Kidney glomerular epithelial cell (primary cell): ENCODE data around the gene ESRRA.

Experiments used
- DNase-seq: peaks from one replicate; lab custom pipeline; 2025; lab: John Stamatoyannopoulos, UW

Gene ESRRA

GRCh38 chr11:64275031-64275800 lies 30.1 kb upstream of the ESRRA start:
- DNase-seq, result no peak

DNA sequence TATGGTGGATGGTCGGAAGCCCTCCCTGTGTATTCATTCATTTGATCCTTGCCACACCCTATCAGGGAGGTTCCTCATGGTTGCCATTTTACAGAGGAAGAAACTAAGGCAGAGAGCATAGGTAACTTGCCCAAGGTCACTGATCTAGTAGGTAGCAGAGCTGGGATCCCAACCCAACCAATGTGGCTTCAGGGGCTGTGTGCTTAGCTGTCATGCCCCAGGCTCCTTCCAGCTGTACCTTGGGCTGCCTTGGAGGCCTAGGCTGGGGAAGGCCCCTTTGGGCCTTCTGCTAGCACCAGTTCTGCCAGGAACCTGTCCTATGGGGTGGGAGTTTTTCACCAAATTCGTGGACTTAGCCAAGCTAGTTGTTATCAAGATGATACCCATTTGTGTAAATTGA lies 29.5 kb upstream of the ESRRA start:
- DNase-seq, result no peak

- no peak for DNase-seq
These were observed 28.5 kb upstream of the ESRRA start for GRCh38 chr11:64276653-64277431.

GRCh38 chr11:64278576-64279190 lies 26.6 kb upstream of the ESRRA start:
- DNase-seq, result no peak

GRCh38 chr11:64281957-64282770 lies 23.2 kb upstream of the ESRRA start:
- no peak for DNase-seq

DNA sequence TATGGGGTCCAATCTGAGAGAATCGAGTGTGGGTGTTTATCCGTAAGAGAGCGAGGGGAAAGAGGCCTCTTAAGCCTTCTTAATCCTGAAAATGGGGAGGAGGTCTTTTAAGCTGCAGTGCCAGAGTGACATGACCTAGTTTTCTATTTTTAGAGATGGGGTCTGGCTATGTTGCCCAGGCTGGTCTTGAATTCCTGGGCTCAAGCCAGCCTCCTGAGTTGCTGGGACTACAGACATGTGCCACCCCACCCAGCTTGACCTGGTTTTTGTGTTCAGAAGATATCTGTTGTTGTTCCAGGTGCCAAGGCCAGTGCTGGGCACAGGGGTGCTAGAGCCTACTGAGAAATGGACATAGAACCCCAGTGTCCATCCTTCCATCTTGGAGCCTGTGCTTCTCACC lies 22.2 kb upstream of the ESRRA start:
- DNase-seq, result no peak

DNA sequence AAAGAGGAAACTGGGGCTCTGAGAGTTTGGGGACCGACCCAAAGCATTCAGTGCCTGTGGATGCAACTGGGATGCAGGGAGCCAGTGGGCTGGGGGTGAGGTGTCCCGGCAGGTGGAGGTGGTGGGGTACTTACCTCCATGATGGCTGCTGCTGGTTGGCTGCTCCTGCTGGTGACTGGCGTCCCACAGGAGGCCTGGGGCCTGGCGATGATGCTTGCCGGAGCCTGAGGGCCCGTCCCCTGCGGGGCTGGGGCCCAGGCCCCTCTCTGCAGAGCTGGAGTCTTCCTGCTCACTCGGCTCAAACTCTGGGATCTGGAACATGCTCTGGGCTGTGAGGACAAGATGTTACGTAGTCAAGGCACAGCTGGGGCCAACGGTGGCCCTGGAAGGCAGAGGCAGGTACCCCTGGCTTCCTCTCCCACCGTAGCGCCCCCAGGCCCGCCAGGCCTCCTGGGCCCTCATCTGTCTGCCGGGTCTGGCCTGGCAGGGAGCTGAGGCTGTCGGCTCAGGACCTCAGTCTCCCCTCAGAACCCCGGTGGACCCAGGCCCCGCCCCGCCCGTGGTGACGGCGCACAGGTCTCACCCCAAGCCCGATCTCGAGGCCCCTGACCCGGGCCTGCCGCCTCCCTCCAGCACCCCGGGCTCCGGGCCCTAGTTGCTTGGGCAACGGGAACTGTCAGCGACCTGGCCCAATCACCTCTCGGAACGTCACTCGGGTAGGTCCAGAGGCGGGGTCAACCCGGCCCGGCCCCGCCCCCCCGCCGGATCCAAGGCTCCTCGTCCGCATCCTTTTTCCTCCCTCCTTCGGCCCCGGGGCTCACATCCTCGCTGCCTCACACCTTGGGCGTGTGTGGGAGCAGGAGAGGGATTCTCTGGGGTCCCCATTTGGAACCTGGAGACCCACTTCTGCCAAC lies 21.0 kb upstream of the ESRRA start, which contains the start of gene BAD:
TSS of gene BAD (minus strand) at position 618 of the 914 bp plus-strand sequence. CDS start at position 321, 297 bp downstream.
- DNase-seq, result peak; percentile 85

- DNase-seq, result peak; percentile 64
These were observed 20.1 kb upstream of the ESRRA start, which contains the start of gene GPR137 for GRCh38 chr11:64284962-64285884. GPR137 (plus strand) TSS chr11:64285848; CDS start chr11:64286525, 677 bp downstream.

- no peak for DNase-seq
These were observed 19.2 kb upstream of the ESRRA start for GRCh38 chr11:64285885-64286800.

DNA sequence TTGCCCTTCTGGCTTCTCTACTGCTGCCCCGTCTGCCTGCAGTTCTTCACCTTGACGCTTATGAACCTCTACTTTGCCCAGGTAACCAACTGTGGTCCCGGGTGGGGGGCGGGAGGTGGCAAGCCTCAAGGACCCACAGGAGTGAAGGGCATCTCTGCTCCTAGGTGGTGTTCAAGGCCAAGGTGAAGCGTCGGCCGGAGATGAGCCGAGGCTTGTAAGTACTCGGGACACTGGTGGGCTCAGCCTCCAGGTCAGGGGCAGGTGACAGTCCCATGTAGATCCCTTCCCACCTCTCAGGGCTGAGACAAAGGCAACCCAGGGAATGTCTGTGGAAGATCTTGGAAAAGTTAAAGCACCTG lies 18.5 kb upstream of the ESRRA start:
- no peak for DNase-seq

- no peak for DNase-seq
These were observed 17.5 kb upstream of the ESRRA start for GRCh38 chr11:64287676-64288352.

GRCh38 chr11:64288353-64288750 lies 17.0 kb upstream of the ESRRA start:
- no peak for DNase-seq

GRCh38 chr11:64289002-64289564 lies 16.2 kb upstream of the ESRRA start:
- no peak for DNase-seq

DNA sequence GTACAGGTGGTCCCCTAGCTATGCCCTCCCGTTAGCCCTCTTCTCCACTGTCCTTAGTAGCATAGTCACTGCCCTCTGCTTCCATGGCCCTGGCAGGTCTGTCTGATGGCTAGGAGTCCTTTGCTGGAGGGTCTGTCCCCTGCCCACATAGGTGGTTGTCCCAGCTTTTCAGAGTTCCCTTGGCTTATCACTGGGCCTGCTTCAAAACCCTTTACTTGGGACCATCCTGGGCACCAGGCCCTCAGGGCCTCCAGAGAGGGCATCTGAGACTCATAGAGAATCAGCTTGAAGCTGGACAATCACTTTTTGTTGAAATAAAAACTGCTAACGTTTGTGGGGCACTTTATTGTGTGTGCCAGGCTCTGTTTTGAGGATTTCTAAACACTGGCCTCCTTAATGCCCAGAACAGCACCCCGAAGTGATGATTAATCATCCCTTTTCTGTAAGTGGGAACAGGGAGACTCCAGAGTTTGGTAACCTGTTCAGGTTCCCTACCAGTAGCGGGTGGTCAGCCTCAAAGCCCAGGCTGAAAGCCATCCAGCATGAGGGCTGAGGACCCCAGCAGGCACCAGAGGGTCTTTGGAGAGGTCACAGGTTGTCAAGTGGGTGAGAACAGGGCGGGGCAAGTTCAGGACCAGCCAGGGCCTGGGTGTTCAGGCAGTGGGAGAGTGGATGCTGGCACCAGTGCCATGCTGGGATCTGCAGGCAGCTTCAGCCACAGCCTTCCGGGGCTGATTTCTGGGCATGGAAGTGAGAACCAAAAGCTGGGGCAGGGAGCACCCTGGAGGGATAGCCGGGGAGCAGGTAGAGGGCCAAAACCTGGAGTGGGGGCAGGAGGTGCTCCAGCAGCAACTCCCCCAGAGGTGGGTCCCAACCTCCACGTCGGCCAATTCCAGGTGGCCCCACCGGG lies 14.7 kb upstream of the ESRRA start:
- no peak for DNase-seq

DNA sequence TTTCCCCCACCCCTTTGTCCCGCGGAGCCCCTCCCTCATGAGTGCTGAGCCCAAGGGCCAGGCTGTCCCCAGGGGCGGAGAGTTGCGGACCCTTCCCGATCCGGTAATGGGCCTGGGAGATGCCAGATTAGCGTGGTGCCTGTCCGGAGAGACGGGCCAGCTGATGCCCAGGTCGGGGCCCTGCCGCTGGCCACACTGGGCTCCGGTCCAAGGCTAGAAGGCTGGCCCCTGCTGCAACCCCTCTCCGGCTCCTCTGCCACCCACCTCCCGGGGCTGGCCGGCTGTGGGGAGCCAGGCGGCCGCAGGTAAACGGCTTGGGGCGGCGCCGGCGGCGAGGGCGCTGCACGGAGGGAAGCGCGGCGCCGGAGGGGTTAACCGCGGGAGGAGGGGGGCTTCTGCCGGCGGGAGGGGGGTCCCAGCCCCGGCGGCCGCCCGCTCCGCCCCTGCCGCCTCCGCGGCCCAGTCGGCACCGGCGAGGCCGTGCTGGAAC lies 14.0 kb upstream of the ESRRA start, which contains the start of gene KCNK4:
TSS of gene KCNK4 (plus strand) at position 41 of the 490 bp plus-strand sequence. CDS start 1,717 bp downstream, outside the sequence.
- DNase-seq, result no peak

GRCh38 chr11:64291752-64292459 lies 13.4 kb upstream of the ESRRA start:
- no peak for DNase-seq
